ENCODE data around the gene TUBGCP3. TPM values are rescaled to one million over a fixed set of nuclear protein-coding genes. Genes with fewer than 3 reads are reported as not detected.

The TUBGCP3 gene
- total and polyA plus RNA-seq, 4 donors: 6.7 to 31.0 (median 17.3) TPM

GRCh38 chr13:112575675-112576074 is 12.3 kb downstream of the TUBGCP3 start (continued):
- TF ChIP-seq YY1 (IDR thresholded peaks at IDR 0.05) (no peak), GABPA (IDR thresholded peaks at IDR 0.05 in 1 of 2, conservative IDR thresholded peaks at IDR 0.05 in 1 of 2) (no peak), RAD21 (IDR thresholded peaks at IDR 0.05) (no peak), RXRA (IDR thresholded peaks at IDR 0.05) (no peak), HNF4G (IDR thresholded peaks at IDR 0.05) (no peak), EGR1 (IDR thresholded peaks at IDR 0.05; ENCODE audit: low read depth in 2 of 2) (no peak), TAF1 (conservative IDR thresholded peaks at IDR 0.05) (no peak)

GRCh38 chr13:112574834-112575613 is 12.9 kb downstream of the TUBGCP3 start:
- DNase-seq (ENCODE audit: low spot score): no peak
- Histone ChIP-seq H3K4me3 (ENCODE audit: low read depth in 1 of 3, low read length in 3 of 3) (no peak overlapping the region), H3K9ac (ENCODE audit: low read depth in 1 of 2, low read length in 2 of 2) (no peak overlapping the region), H3K36me3 (ENCODE audit: control insufficient read depth in 4 of 4, insufficient read depth in 3 of 4, low read depth in 1 of 4, low read length in 3 of 4) (no peaks in the 10 kb centered on the region), H3K27me3 (ENCODE audit: control insufficient read depth in 4 of 4, insufficient read depth in 4 of 4, low read length in 3 of 4) (no peaks in the 10 kb centered on the region), H3K4me1 (ENCODE audit: control insufficient read depth in 4 of 4, insufficient read depth in 4 of 4, low read length in 3 of 4) (peaks cover 0 to 23% (median 10%) of the 10 kb centered on the region in 4 donors), H3K27ac (ENCODE audit: low read depth in 1 of 2, low read length in 2 of 2) (no peak overlapping the region), H3K9me3 (ENCODE audit: control insufficient read depth in 4 of 4, low read length in 3 of 4) (no peaks in the 10 kb centered on the region)
- TF ChIP-seq HNF4G (IDR thresholded peaks at IDR 0.05) (no peak), FOXA2 (IDR thresholded peaks at IDR 0.05) (no peak), ATF3 (IDR thresholded peaks at IDR 0.05) (no peak), JUND (IDR thresholded peaks at IDR 0.05) (no peak), NR2F2 (IDR thresholded peaks at IDR 0.05) (no peak), RXRA (IDR thresholded peaks at IDR 0.05) (no peak), CTCF (IDR thresholded peaks at IDR 0.05; ENCODE audit: low read depth, low read length, missing input control) (no peak), MAX (IDR thresholded peaks at IDR 0.05) (no peak), SP1 (IDR thresholded peaks at IDR 0.05) (no peak), TAF1 (conservative IDR thresholded peaks at IDR 0.05) (no peak), FOXA1 (IDR thresholded peaks at IDR 0.05) (no peak), EGR1 (IDR thresholded peaks at IDR 0.05; ENCODE audit: low read depth in 2 of 2) (no peak), HNF4A (conservative IDR thresholded peaks at IDR 0.05) (no peak), RAD21 (IDR thresholded peaks at IDR 0.05) (no peak)
- WGBS: 68% methylated on average over 7 of the region's 7 CpGs

- H3K27ac ChIP-seq (ENCODE audit: low read depth in 1 of 2, low read length in 2 of 2): no peak overlapping the region
- H3K36me3 ChIP-seq (ENCODE audit: control insufficient read depth in 4 of 4, insufficient read depth in 3 of 4, low read depth in 1 of 4, low read length in 3 of 4): no peaks in the 10 kb centered on the region
- no peaks in the 10 kb centered on the region for H3K27me3 ChIP-seq (ENCODE audit: control insufficient read depth in 4 of 4, insufficient read depth in 4 of 4, low read length in 3 of 4)
- no peak overlapping the region for H3K9ac ChIP-seq (ENCODE audit: low read depth in 1 of 2, low read length in 2 of 2)
- peaks cover 0 to 23% (median 10%) of the 10 kb centered on the region in 4 donors for H3K4me1 ChIP-seq (ENCODE audit: control insufficient read depth in 4 of 4, insufficient read depth in 4 of 4, low read length in 3 of 4)
- TF ChIP-seq EGR1 (IDR thresholded peaks at IDR 0.05; ENCODE audit: low read depth in 2 of 2) (no peak), GABPA (IDR thresholded peaks at IDR 0.05 in 1 of 2, conservative IDR thresholded peaks at IDR 0.05 in 1 of 2) (no peak), FOXA1 (IDR thresholded peaks at IDR 0.05) (no peak), HNF4A (conservative IDR thresholded peaks at IDR 0.05) (no peak)
- no peak for DNase-seq (ENCODE audit: low spot score)
- WGBS: 85% methylated on average over 1 of the region's 1 CpG
- no peak overlapping the region for H3K4me3 ChIP-seq (ENCODE audit: low read depth in 1 of 3, low read length in 3 of 3)
- no peaks in the 10 kb centered on the region for H3K9me3 ChIP-seq (ENCODE audit: control insufficient read depth in 4 of 4, low read length in 3 of 4)
These were observed 13.5 kb downstream of the TUBGCP3 start for GRCh38 chr13:112574416-112574815.
